GM06990 (cell line): Measurements from ENCODE around the gene GCGR.

Experiments
- DNase-seq: peaks from one replicate; pipeline ENCODE4 v3.0.0-alpha.2; 2011; ENCODE audit not compliant: insufficient read length; ENCODE audit errors: extremely low read depth
- H3K27me3 ChIP-seq: replicated peaks from 2 replicates; pipeline ENCODE4 v1.6.0; 2011; ENCODE audit warnings: low read length; ENCODE audit not compliant: control insufficient read depth, insufficient read depth
- H3K36me3 ChIP-seq: 2 replicates; pipeline ENCODE4 v1.5.1; 2011; ENCODE audit warnings: low read length; ENCODE audit not compliant: control insufficient read depth, insufficient read depth
- H3K4me3 ChIP-seq: replicated peaks from 2 replicates; pipeline ENCODE4 v1.5.1; 2011; ENCODE audit warnings: low read depth, mild to moderate bottlenecking, control low read depth, low read length
- CTCF ChIP-seq: IDR thresholded peaks from 2 replicates; pipeline ENCODE4 v1.5.1; 2011; ENCODE audit warnings: low read length, control low read depth, mild to moderate bottlenecking, inconsistent platforms; ENCODE audit not compliant: insufficient read depth, poor library complexity, severe bottlenecking

The GCGR gene

GRCh38 chr17:81845361-81845760 is 41.4 kb downstream of the GCGR start:
- DNase-seq, result no peak
- TF ChIP-seq CTCF, result no peak
- Histone ChIP-seq H3K27me3 (no peaks in the 10 kb centered on the region), H3K4me3 (no peak overlapping the region), H3K36me3 (peaks cover 49% of the 10 kb centered on the region)

- no peak for DNase-seq
- TF ChIP-seq CTCF, result no peak
- Histone ChIP-seq H3K4me3 (no peak overlapping the region), H3K36me3 (peaks cover 52% of the 10 kb centered on the region), H3K27me3 (no peaks in the 10 kb centered on the region)
These were observed 42.2 kb downstream of the GCGR start for GRCh38 chr17:81845881-81846742.

GRCh38 chr17:81846743-81847689 is 43.1 kb downstream of the GCGR start:
- no peak overlapping the region for H3K4me3 ChIP-seq
- no peaks in the 10 kb centered on the region for H3K27me3 ChIP-seq
- peaks cover 61% of the 10 kb centered on the region for H3K36me3 ChIP-seq
- no peak for DNase-seq
- TF ChIP-seq CTCF, result no peak

- TF ChIP-seq CTCF, result no peak
- H3K36me3 ChIP-seq, result peaks cover 65% of the 10 kb centered on the region
- no peaks in the 10 kb centered on the region for H3K27me3 ChIP-seq
- DNase-seq, result no peak
- no peak overlapping the region for H3K4me3 ChIP-seq
These were observed 45.5 kb downstream of the GCGR start for GRCh38 chr17:81849457-81849856.

GRCh38 chr17:81851423-81851822 is 47.5 kb downstream of the GCGR start:
- no peaks in the 10 kb centered on the region for H3K27me3 ChIP-seq
- H3K4me3 ChIP-seq, result no peak overlapping the region
- H3K36me3 ChIP-seq, result peaks cover 54% of the 10 kb centered on the region
- DNase-seq, result no peak
- no peak for TF ChIP-seq CTCF
